ENCODE results near the gene PTPRN2. TPM values are rescaled to one million over a fixed set of nuclear protein-coding genes. Genes with fewer than 3 reads are reported as not detected.

Gene PTPRN2
- total and polyA plus RNA-seq, 7 donors = 3.2 to 7.1 (median 5.5) TPM

GRCh38 chr7:157839672-157840167 is 747.9 kb downstream of the PTPRN2 start:
- no peak for DNase-seq
- Histone ChIP-seq H3K4me1 (no peaks in the 10 kb centered on the region), H3K4me3 (no peak overlapping the region), H3K36me3 (no peaks in the 10 kb centered on the region), H3K27me3 (peaks cover 0 to 20% (median 0%) of the 10 kb centered on the region in 3 donors), H3K27ac (no peak overlapping the region), H3K9me3 (no peaks in the 10 kb centered on the region)
- intact Hi-C loops (cut with DNase I) = no loop called here
- WGBS, 2 donors = 95 to 96% methylated on average over 9 of the region's 9 CpGs
- TF ChIP-seq POLR2AphosphoS5 (IDR thresholded peaks at IDR 0.05) = no peak
- TF ChIP-seq CTCF (IDR thresholded peaks at IDR 0.05) = no peak
- no peak for TF ChIP-seq POLR2A (IDR thresholded peaks at IDR 0.05)
- TF ChIP-seq EP300 (IDR thresholded peaks at IDR 0.05) = no peak

DNA sequence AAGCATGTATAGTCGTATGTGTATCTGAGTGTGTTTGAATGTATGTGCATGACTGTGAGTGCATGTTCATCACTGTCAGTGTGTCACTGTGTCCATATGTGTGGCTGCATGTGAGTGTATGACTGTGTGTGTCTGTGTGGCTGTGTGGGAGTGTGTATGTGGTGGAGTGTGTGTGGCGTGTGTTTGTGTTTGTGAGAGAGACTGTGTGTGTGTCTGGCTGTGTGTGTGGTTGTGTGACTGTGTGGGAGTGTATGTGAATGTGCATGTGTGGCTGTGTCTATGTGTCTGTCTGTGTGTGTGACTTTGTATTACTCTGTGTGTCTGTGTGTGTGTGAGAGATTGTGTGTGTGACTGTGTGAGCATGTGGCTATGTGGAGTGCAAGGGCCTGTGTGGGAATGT is 748.4 kb downstream of the PTPRN2 start:
- 82 to 88% methylated on average over 2 of the region's 2 CpGs for WGBS, 2 donors
- H3K4me3 ChIP-seq = no peak overlapping the region
- H3K9me3 ChIP-seq = no peaks in the 10 kb centered on the region
- no peak overlapping the region for H3K27ac ChIP-seq
- H3K4me1 ChIP-seq = no peaks in the 10 kb centered on the region
- H3K36me3 ChIP-seq = no peaks in the 10 kb centered on the region
- DNase-seq = no peak
- intact Hi-C loops (cut with DNase I) = no loop called here
- peaks cover 0 to 20% (median 0%) of the 10 kb centered on the region in 3 donors for H3K27me3 ChIP-seq
- TF ChIP-seq POLR2A (IDR thresholded peaks at IDR 0.05) = no peak
- TF ChIP-seq POLR2AphosphoS5 (IDR thresholded peaks at IDR 0.05) = no peak
- TF ChIP-seq CTCF (IDR thresholded peaks at IDR 0.05) = no peak
- no peak for TF ChIP-seq EP300 (IDR thresholded peaks at IDR 0.05)

DNA sequence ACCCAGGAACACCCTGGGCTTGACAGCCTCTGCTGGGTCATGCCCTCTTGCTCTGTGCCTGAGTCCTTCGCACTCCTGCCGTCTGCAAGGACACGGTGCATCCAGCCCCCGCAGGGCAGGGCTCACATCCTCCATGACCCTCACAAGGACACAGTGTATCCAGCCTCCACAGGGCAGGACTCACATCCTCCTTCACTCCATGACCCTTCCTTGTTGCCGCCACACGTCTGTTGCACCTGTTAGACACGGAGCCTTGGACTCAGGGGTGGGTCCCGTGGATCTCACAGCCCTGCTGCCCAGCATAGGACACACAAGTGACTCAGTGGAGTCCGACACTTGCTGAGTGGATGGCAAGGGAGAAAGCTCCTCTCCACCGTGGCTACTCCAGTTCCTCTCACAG is 750.1 kb downstream of the PTPRN2 start:
- no peak for TF ChIP-seq POLR2A (IDR thresholded peaks at IDR 0.05)
- no peak for TF ChIP-seq POLR2AphosphoS5 (IDR thresholded peaks at IDR 0.05)
- TF ChIP-seq EP300 (IDR thresholded peaks at IDR 0.05) = no peak
- TF ChIP-seq CTCF (IDR thresholded peaks at IDR 0.05) = no peak
- no peaks in the 10 kb centered on the region for H3K9me3 ChIP-seq
- H3K4me3 ChIP-seq = no peak overlapping the region
- intact Hi-C loops (cut with DNase I) = no loop called here
- H3K36me3 ChIP-seq = no peaks in the 10 kb centered on the region
- WGBS, 2 donors = 90 to 92% methylated on average over 10 of the region's 10 CpGs
- no peak overlapping the region for H3K27ac ChIP-seq
- DNase-seq = no peak
- no peaks in the 10 kb centered on the region for H3K4me1 ChIP-seq
- H3K27me3 ChIP-seq = peaks cover 0 to 18% (median 0%) of the 10 kb centered on the region in 3 donors

DNA sequence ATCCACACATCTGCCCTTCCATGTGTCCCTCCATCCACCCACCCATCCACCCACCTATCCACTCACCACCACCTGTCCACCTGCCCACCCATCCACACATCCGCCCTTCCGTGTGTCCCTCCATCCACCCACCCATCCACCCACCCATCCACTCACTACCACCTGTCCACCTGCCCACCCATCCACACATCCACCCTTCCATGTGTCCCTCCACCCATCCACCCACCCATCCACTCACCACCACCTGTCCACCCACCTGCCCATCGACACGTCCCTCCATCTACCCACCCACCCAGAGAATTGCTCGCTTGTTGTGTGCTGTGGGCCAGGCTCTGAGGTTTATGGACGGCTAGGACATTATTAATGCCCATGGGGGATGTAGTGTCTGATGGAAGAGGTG is 750.6 kb downstream of the PTPRN2 start:
- intact Hi-C loops (cut with DNase I) = no loop called here
- DNase-seq = no peak
- 84 to 86% methylated on average over 6 of the region's 6 CpGs for WGBS, 2 donors

More for the DNA sequence above, 750.6 kb downstream of the PTPRN2 start:
- Histone ChIP-seq H3K9me3 (no peaks in the 10 kb centered on the region), H3K36me3 (no peaks in the 10 kb centered on the region), H3K27me3 (peaks cover 0 to 16% (median 0%) of the 10 kb centered on the region in 3 donors), H3K27ac (no peak overlapping the region), H3K4me3 (no peak overlapping the region), H3K4me1 (no peaks in the 10 kb centered on the region)
- no peak for TF ChIP-seq CTCF (IDR thresholded peaks at IDR 0.05)
- TF ChIP-seq EP300 (IDR thresholded peaks at IDR 0.05) = no peak
- no peak for TF ChIP-seq POLR2A (IDR thresholded peaks at IDR 0.05)
- TF ChIP-seq POLR2AphosphoS5 (IDR thresholded peaks at IDR 0.05) = no peak

Measured in sigmoid colon (tissue), 7 donors.